Measurements from ENCODE around the gene MCTP1.

The MCTP1 gene

GRCh38 chr5:95111141-95111540 lies 173.8 kb downstream of the MCTP1 start:
- no peak for DNase-seq

GRCh38 chr5:95110118-95110517 lies 174.8 kb downstream of the MCTP1 start:
- DNase-seq, result no peak

- no peak for DNase-seq
Measured at GRCh38 chr5:95107138-95107537, 177.8 kb downstream of the MCTP1 start.

GRCh38 chr5:95105638-95106037 lies 179.3 kb downstream of the MCTP1 start:
- no peak for DNase-seq

- DNase-seq, result no peak
Measured at GRCh38 chr5:95102687-95103086, 182.2 kb downstream of the MCTP1 start.

- no peak for DNase-seq
Measured at GRCh38 chr5:95102080-95102479, 182.8 kb downstream of the MCTP1 start.

- no peak for DNase-seq
Measured at GRCh38 chr5:95100551-95100950, 184.3 kb downstream of the MCTP1 start.

- no peak for DNase-seq
Measured at GRCh38 chr5:95098012-95098411, 186.9 kb downstream of the MCTP1 start.

GRCh38 chr5:95093211-95093610 lies 191.7 kb downstream of the MCTP1 start:
- no peak for DNase-seq

- no peak for DNase-seq
Measured at GRCh38 chr5:95090774-95091173, 194.1 kb downstream of the MCTP1 start.

GRCh38 chr5:95087816-95088317 lies 197.0 kb downstream of the MCTP1 start:
- no peak for DNase-seq

GRCh38 chr5:95086927-95087815 lies 197.7 kb downstream of the MCTP1 start:
- DNase-seq, result no peak

- DNase-seq, result no peak
Measured at GRCh38 chr5:95084757-95085156, 200.1 kb downstream of the MCTP1 start.

- DNase-seq, result no peak
Measured at GRCh38 chr5:95083606-95084005, 201.3 kb downstream of the MCTP1 start.

GRCh38 chr5:95081982-95082381 lies 202.9 kb downstream of the MCTP1 start:
- no peak for DNase-seq

- DNase-seq, result no peak
Measured at GRCh38 chr5:95081500-95081960, 203.4 kb downstream of the MCTP1 start.

GRCh38 chr5:95080441-95080840 lies 204.5 kb downstream of the MCTP1 start:
- DNase-seq, result no peak

- DNase-seq, result no peak
Measured at GRCh38 chr5:95080030-95080429, 204.9 kb downstream of the MCTP1 start.

- no peak for DNase-seq
Measured at GRCh38 chr5:95078868-95079267, 206.0 kb downstream of the MCTP1 start.

- no peak for DNase-seq
Measured at GRCh38 chr5:95076395-95077185, 208.3 kb downstream of the MCTP1 start.

- no peak for DNase-seq
Measured at GRCh38 chr5:95075111-95075510, 209.8 kb downstream of the MCTP1 start.

- no peak for DNase-seq
Measured at GRCh38 chr5:95072281-95072680, 212.6 kb downstream of the MCTP1 start.

GRCh38 chr5:95070866-95071265 lies 214.0 kb downstream of the MCTP1 start:
- no peak for DNase-seq

GRCh38 chr5:95070453-95070852 lies 214.4 kb downstream of the MCTP1 start:
- no peak for DNase-seq
